ENCODE measurements around the gene RAB40C. TPM values are rescaled to one million over a fixed set of nuclear protein-coding genes. Genes with fewer than 3 reads are reported as not detected.

Gene RAB40C
- total and polyA plus RNA-seq, 2 donors (not counting 1 experiment from before 2014, with no cell fraction given) = 12.7 to 26.9 TPM

DNA sequence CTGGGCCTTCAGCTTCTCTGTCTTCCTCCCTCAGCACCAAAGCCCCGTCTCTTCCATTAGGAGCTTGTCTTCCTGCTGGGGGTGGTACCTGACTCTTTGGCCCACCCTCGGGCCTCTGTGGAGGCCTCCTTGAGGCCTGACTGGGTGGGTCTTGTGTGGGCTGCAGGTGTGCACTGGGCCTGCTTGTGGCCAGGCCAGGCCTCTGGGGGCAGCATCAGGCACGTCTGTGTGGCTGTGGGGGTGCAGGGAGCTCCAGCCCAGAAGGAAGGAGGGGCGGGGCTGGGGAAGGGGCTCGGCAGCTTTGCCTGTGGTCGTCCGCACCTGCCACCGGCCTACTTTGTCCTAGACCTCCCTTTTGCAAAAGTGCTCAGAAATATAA lies 13.1 kb upstream of the RAB40C start:
- CTCF ChIA-PET = interaction anchor here (0.7 to 1.2 kb wide), 4 partner anchors 17 to 185 kb away, joined by 3 to 4 read pairs (median 3); no protein-coding TSS in a partner anchor
- peaks cover 5% of the 10 kb centered on the region for H3K4me1 Mint-ChIP-seq
- H3K4me3 ChIP-seq (ENCODE audit: control extremely low read depth in 1 of 5, extremely low read depth in 1 of 5, insufficient read depth in 1 of 5, low read depth in 2 of 5, low read length in 4 of 5) = no peak overlapping the region

GRCh38 chr16:577796-578195 lies 12.1 kb upstream of the RAB40C start:
- no peak for DNase-seq

More for the DNA sequence above, 13.1 kb upstream of the RAB40C start:
- no peaks in the 10 kb centered on the region for H3K27me3 Mint-ChIP-seq
- no peaks in the 10 kb centered on the region for H3K9me3 ChIP-seq (ENCODE audit: control extremely low read depth in 1 of 3, control insufficient read depth in 2 of 3, insufficient read depth in 1 of 3, low read length in 2 of 3)
- peaks cover 0 to 8% of the 10 kb centered on the region in 2 donors for H3K4me1 ChIP-seq (ENCODE audit: control insufficient read depth in 2 of 2, insufficient read depth in 2 of 2, low read length in 2 of 2)
- H3K27ac Mint-ChIP-seq = no peak overlapping the region
- POLR2A ChIA-PET = interaction anchor here (0.7 kb wide), 1 partner anchor 832 kb away, joined by 5 read pairs; no protein-coding TSS in a partner anchor
- H2AFZ ChIP-seq (ENCODE audit: insufficient read depth, low read depth, low read length, poor library complexity, severe bottlenecking) = no peak overlapping the region
- TF ChIP-seq CTCF (IDR thresholded peaks at IDR 0.05) (no peak), EZH2 (IDR thresholded peaks at IDR 0.05; ENCODE audit: borderline replicate concordance, insufficient read depth, low read depth, low read length, poor library complexity, severe bottlenecking) (no peak)
- no peak overlapping the region for H3K27ac ChIP-seq (ENCODE audit: low read length in 2 of 2)
- WGBS (ENCODE audit: insufficient coverage) = 19% methylated on average over 3 of the region's 8 CpGs
- intact Hi-C loops (cut with micrococcal nuclease) = no loop called here
- H3K27me3 ChIP-seq (replicated peaks in 1 of 4; ENCODE audit: control extremely low read depth in 1 of 4, control insufficient read depth in 3 of 4, insufficient read depth in 4 of 4, low read length in 3 of 4) = no peaks in the 10 kb centered on the region
- no peak overlapping the region for H3K4me2 ChIP-seq (replicated peaks; ENCODE audit: low read depth, low read length, poor library complexity, severe bottlenecking)
- DNase-seq (no peak), ATAC-seq (ENCODE audit: low read depth) (no peak)
- H4K20me1 ChIP-seq (ENCODE audit: control insufficient read depth, insufficient read depth, low read length, poor library complexity, severe bottlenecking) = no peaks in the 10 kb centered on the region
- no peak overlapping the region for H3K4me3 Mint-ChIP-seq
- H3K9me3 Mint-ChIP-seq (ENCODE audit: insufficient read depth) = no peaks in the 10 kb centered on the region
- no peak overlapping the region for H3K9ac ChIP-seq (ENCODE audit: low read length)
- H3K79me2 ChIP-seq (ENCODE audit: control insufficient read depth, insufficient read depth, low read length) = no peaks in the 10 kb centered on the region
- H3K36me3 ChIP-seq (replicated peaks in 1 of 2; ENCODE audit: control extremely low read depth in 1 of 2, control insufficient read depth in 1 of 2, extremely low read depth in 1 of 2, insufficient read depth in 2 of 2, low read length in 1 of 2) = peaks cover 0 to 5% of the 10 kb centered on the region in 2 experiments

More at GRCh38 chr16:577796-578195, 12.1 kb upstream of the RAB40C start:
- ChIA-PET CTCF (interaction anchor here (1.2 kb wide), 1 partner anchor 184 kb away, joined by 3 read pairs; no protein-coding TSS in a partner anchor), POLR2A (no interaction called here)
- Histone ChIP-seq H2AFZ (ENCODE audit: insufficient read depth, low read depth, low read length, poor library complexity, severe bottlenecking) (no peak overlapping the region), H3K9me3 (ENCODE audit: control extremely low read depth in 1 of 3, control insufficient read depth in 2 of 3, insufficient read depth in 1 of 3, low read length in 2 of 3) (no peaks in the 10 kb centered on the region), H3K4me1 (ENCODE audit: control insufficient read depth in 2 of 2, insufficient read depth in 2 of 2, low read length in 2 of 2) (peaks cover 0 to 8% of the 10 kb centered on the region in 2 donors), H3K9ac (ENCODE audit: low read length) (no peak overlapping the region), H3K27ac (ENCODE audit: low read length in 2 of 2) (no peak overlapping the region), H3K4me2 (replicated peaks; ENCODE audit: low read depth, low read length, poor library complexity, severe bottlenecking) (no peak overlapping the region), H3K79me2 (ENCODE audit: control insufficient read depth, insufficient read depth, low read length) (no peaks in the 10 kb centered on the region), H3K27me3 (replicated peaks in 1 of 4; ENCODE audit: control extremely low read depth in 1 of 4, control insufficient read depth in 3 of 4, insufficient read depth in 4 of 4, low read length in 3 of 4) (no peaks in the 10 kb centered on the region), H3K4me3 (ENCODE audit: control extremely low read depth in 1 of 5, extremely low read depth in 1 of 5, insufficient read depth in 1 of 5, low read depth in 2 of 5, low read length in 4 of 5) (no peak overlapping the region), H3K36me3 (replicated peaks in 1 of 2; ENCODE audit: control extremely low read depth in 1 of 2, control insufficient read depth in 1 of 2, extremely low read depth in 1 of 2, insufficient read depth in 2 of 2, low read length in 1 of 2) (peaks cover 0 to 5% of the 10 kb centered on the region in 2 experiments), H4K20me1 (ENCODE audit: control insufficient read depth, insufficient read depth, low read length, poor library complexity, severe bottlenecking) (no peaks in the 10 kb centered on the region)
- no peak for TF ChIP-seq CTCF (IDR thresholded peaks at IDR 0.05)
- TF ChIP-seq EZH2 (IDR thresholded peaks at IDR 0.05; ENCODE audit: borderline replicate concordance, insufficient read depth, low read depth, low read length, poor library complexity, severe bottlenecking) = no peak
- 98% methylated on average over 13 of the region's 13 CpGs for WGBS (ENCODE audit: insufficient coverage)
- intact Hi-C loops (cut with micrococcal nuclease) = loop anchor here (2.0 kb wide), 1 partner anchor 33 kb away; no protein-coding TSS in a partner anchor
- H3K27me3 Mint-ChIP-seq = no peaks in the 10 kb centered on the region
- no peak for ATAC-seq (ENCODE audit: low read depth)
- no peaks in the 10 kb centered on the region for H3K9me3 Mint-ChIP-seq (ENCODE audit: insufficient read depth)
- no peak overlapping the region for H3K27ac Mint-ChIP-seq
- H3K4me1 Mint-ChIP-seq = peaks cover 4% of the 10 kb centered on the region
- H3K4me3 Mint-ChIP-seq = no peak overlapping the region

Measured in B cell (primary cell).